Upper lobe of left lung (tissue), 4 donors: ENCODE measurements around the gene EPHB2.

ENCODE experiments used
- CTCF ChIP-seq, 6 experiments: fragments of 450-650 bp in 4 of 6; fragments of 200-600 bp in 2 of 6; sonication (generic) in 2 of 6; IDR thresholded peaks; one replicate each; pipeline ENCODE4 v1.5.1; 2016 to 2019; ENCODE audit warnings: antibody characterized with exemption in 6 of 6
- EP300 ChIP-seq, 4 donors: sonication (generic); formaldehyde crosslinking; IDR thresholded peaks; one replicate each; pipeline ENCODE4 v1.5.1; 2017; ENCODE audit warnings: antibody characterized with exemption in 4 of 4, control low read depth in 2 of 4
- POLR2A ChIP-seq, 4 donors: fragments of 450-650 bp; IDR thresholded peaks; one replicate each; pipeline ENCODE4 v1.5.1; 2016 to 2017; ENCODE audit warnings: antibody characterized with exemption in 4 of 4, mild to moderate bottlenecking in 2 of 4
- POLR2AphosphoS5 ChIP-seq, 2 donors: sonication (generic); formaldehyde crosslinking; IDR thresholded peaks; one replicate each; pipeline ENCODE4 v1.5.1; 2017; ENCODE audit warnings: antibody characterized with exemption in 2 of 2

GRCh38 chr1:22831729-22832413, 121.2 kb downstream of the EPHB2 start:
- no peak for TF ChIP-seq CTCF (IDR thresholded peaks at IDR 0.05)
- TF ChIP-seq POLR2A (IDR thresholded peaks at IDR 0.05): no peak
- no peak for TF ChIP-seq POLR2AphosphoS5 (IDR thresholded peaks at IDR 0.05)
- TF ChIP-seq EP300 (IDR thresholded peaks at IDR 0.05): no peak
